CD4-positive, alpha-beta T cell treated with Interleukin-17A for 4 hours (primary cell): ENCODE results near the gene DOCK7.

Source experiments
- DNase-seq: peaks from one replicate; pipeline ENCODE4 v3.0.0-alpha.2; 2020; ENCODE audit warnings: mixed read lengths

DOCK7 gene

DNA sequence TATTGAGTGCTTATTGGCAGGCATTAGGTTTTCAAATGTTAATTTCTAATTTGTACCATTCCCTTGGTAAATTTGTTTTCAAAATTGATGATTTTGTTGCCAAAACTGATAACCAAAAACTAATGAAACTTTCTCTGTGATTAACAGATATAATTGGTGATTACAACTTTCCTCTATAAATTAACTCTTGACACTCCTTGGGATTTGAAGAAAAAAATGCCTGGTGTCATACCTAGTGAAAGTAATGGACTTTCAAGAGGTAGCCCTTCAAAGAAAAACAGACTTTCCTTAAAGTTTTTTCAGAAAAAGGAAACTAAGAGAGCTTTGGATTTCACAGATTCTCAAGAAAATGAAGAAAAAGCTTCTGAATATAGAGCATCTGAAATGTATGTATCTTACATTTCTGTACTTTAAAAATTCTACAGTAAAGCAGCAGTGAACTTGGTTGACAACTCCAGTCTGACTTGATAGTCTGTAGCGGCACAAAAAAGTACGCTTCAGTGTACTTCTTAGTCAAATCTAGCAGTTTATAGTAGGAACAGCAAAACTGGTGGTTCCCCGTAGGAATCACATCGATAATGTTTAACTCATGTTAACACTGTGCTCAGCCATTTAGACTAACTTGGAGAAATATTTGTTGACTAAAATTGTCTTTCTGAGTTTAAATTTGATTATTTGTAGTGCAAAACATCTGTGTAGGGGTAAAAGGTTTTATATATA, 248.4 kb downstream of the DOCK7 start:
- no peak for DNase-seq

DNA sequence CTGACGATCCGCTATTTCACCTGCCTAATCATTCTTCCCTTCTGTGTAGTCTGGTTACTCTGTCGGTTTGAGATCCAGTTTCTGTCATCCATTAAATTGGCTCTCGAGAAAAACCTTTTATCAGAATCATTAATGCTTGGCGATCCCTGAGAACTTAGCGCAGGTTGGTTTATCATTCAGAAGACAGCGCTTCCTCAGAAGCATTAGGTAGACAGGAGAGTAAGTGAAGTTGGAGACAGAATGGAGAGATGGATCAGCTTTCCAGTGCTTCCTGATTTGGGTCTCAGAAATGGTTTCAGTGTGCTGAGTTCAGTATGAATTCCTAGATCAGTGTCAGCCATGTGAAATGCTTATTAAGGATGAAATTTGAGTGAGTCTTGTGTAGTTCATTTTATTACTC, 250.0 kb downstream of the DOCK7 start:
- DNase-seq = no peak

DNA sequence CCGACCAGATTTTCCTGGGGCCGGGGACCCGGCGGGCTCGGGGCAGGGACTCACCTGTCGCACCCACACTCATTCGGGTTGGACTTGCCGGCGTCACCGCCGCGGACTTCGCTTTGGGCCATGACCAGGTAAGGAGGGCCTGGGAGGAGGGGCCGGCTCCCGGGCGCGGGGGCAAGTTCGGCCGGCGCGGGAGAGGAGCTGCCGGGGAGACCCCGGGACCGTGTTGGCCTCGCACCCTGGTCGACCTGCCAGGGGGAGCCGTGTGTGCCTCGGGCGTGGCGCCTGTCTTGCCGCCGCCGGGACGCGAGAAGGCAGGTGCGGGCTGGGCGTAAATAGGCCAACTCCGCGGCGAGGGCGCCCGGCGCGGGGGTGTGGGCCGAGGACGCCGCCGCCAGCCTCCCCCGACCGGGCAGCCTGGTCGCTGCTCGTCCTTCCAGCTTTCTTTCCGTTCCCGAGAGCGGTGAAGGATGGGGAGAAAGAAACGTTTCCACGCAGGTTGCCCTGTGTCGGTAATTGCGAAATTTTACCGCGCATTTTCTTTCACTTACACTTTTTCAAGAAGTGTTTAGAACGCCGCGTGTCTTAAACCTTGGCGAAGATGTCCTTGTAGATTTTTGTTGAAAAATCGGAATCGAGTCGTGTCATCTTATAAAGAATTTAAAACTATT, 250.8 kb downstream of the DOCK7 start:
- DNase-seq = peak; percentile 49

DNA sequence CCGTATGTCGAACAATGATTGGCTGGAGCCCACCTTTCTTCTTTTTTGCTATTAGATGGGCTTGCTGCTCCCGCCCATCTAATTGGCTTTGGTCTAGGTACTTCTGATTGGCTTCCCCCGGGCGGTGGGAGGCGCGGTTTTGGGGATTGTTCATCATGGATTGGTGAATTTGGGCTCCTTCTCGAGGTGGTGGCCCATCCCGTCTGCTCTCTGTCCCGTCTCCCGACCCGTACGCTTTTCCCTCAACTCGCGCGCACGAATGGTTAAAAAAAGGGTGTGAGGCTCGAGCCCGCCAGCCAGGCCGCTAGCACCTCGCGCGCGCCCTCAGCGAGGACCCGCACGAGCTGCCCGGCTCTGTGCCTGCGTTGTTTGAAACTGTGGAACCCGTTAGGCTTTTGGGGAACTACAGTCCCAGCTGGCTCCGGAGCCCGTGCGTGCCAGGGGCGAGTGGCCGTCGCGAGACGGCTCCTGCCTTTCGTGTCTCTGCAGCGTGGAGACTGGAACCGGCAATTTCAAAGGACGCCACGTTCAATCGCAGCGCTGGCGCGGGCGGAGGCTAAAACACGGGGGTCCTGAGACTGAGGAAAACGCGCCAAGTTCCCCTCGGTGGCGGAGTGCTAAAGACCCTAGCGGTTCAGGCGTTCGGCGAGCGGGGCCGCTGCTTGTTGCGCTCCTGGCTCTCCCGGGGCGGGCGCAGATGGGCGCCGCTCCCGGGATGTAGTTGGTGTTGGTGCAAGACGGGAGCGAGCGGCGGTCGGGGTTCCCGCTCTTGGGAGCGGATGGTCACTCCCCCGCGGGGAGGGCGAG, 251.5 kb downstream of the DOCK7 start, which contains the start of gene USP1:
USP1 (plus strand) TSS at position 584 of the 807 bp plus-strand sequence. CDS start 2,819 bp downstream, outside the sequence.
- DNase-seq = peak; percentile 97

DNA sequence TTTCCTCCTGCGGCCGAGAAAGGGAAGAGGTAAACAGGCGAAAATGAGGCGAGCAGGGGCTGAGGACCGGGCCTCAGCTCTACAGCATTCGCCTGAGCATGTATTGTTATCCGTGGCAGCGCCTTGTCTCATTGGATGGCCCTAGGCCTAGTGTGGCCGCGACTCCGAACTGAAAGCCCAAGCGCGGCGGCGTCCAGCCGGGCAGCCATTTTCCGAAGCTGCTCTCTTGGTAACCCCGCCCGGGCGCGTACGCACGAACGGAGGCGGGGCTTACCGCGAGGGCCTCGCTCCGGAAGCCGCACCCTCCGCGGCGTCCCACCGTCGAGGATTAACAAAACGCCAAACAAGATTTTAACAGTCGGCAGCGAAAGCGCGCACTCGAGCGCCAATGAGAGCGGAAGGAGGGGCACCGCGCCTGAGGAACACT, 252.1 kb downstream of the DOCK7 start:
- DNase-seq = peak; percentile 96

DNA sequence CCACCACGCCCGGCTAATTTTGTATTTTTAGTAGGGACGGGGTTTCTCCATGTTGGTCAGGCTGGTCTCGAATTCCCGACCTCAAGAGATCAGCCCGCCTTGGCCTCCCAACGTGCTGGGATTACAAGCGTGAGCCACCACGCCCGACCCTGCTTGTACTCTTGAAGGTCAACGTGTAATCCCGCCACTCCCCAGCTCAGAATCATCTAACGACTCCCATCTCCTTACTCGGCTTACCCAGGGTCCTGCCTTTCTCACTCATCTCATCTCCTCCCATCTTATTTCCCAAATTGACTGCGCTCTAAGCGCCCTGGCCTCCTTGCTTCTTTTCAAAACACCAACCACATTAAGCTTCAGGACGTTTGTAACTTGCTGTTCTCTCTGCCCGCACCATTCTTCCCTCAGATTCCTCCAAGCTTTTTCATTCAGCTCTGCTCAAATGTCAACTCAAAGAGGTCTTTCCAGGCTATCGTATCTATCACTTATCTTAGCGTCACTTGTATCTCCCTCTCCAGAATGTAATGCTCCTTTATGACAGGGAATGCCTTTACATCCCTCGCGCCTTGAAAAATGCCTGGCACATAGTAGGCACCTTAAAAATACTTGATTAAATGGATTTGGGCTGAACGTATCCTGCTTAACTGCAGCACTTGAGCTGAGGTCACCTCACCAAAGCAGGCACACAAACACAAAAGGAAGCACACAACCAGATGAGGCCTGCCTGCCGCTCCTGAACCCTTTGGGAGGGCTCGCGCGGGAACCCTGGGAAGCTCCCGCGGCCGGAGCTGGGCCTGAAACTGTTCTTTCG, 252.8 kb downstream of the DOCK7 start:
- peak; percentile 10 for DNase-seq

DNA sequence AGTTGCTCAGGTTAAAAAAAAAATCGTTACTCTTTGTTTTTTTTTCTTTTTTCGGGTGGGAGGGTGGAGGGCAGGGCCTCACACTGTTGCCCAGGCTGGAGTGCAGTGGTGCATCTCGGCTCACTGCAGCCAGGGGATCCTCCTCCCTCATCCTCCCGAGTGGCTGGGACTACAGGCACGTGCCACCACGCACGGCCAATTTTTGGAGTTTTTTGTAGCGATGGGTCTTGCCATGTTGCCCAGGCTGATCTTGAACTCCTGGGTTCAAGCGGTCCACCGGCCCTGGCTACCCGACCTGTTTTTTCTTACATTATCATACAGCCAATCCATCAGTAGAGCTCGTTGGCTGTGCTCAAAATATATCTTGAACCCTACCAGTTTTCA, 253.6 kb downstream of the DOCK7 start:
- no peak for DNase-seq

DNA sequence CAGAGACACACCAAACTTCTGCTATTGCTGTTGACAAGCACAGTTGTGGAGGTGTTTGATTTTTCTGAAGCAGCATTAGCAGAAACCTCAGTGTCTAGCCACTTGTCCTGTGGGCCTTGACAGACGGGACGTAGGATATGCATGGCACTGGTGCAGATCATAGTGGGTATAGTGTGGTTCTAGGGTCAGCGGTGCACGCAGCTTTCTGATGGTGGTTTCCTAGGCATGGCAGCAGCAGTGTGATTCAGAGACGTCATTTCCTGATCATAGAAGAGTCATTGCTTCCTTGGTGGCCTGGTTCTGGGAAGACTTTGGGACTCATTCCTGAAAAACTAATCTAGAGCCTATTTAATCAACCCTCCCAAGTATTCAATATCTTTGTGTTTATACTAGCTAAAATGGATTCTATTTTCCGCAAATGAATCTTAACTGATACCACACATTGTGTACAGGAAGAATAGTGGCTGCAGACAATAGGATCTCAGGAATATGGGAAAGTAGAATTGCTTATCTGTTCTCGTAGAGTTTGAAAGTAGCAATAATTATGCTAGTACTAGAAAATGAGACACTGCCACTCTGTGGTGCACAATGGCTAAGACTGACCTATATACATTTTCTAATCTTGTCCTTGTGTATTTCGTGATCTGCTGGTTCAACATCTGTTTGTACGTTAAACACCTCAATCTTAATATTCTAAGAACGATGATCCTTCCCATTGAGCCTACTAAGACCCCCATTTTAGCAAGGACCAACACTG, 254.1 kb downstream of the DOCK7 start:
- DNase-seq = no peak

DNA sequence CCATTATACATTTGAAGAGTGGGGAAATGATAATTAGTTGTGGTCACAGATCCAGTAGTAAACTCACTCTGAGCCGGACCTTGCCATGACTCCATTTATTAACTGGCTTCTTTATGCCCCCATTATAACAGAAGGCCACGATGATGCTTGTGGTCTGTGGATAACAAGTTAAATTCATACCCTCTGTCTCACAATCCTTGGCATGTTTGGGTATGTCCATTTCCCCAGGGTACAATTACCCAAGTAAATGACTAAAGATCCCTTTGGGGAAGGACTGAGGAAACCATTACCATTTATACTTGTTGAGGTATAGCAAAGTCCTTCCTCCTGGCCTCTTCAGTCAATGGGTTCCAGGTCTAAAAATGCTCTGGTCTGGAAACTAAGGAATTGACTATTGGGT, 258.6 kb downstream of the DOCK7 start:
- DNase-seq = no peak

DNA sequence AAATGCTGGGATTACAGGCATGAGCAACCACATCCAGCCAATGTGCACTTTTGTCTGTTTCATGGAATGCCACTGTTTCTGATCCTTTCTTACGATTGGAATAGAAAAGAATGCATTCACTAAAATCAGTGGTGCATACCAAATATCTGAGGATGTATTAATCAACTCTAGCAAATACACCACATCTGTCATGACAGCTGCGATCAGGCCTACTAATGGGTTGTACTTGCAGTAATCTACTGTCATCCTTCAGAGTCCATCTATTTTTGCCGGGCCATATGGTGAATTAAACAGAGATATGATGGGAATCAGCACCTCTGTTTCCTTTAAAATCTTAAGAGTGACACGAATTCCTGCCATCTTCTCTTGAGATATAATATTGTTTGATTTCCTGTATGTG, 259.8 kb downstream of the DOCK7 start:
- no peak for DNase-seq

DNA sequence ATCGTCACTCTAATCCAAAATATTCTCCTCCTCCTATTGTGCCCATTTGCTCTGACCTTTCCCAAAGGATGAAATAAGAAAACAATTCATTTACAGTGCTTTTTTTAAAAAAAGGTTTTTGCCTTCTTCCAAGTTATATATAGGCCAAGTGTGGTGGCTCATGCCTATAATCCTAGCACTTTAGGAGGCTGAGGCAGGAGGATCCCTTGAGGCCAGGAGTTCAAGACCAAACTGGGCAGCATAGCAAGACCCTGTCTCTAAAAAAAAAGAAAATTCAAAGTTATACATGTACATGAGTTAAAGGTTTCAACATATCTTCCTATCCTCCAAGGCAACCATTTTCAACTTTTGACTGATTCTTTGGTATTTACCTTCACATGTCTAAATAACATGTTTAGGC, 261.4 kb downstream of the DOCK7 start:
- no peak for DNase-seq

DNA sequence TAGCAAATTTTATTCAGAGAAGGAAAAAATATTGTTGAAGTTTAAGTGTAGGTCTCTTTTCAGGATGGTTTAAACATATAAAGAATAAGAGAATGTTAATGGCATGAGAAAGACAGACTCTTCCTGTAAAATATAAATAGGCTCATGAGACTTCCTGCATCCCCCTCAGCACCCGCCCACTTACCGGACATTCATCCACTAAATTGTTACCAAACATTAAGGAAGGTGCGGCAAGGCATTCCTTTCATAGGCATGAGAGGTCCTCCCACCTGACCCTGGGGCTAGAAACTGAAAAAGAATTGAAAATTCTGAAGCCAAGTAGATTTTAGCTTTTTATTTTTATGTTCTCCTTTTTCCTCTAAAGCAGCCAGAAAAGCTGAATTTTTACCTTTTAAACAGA, 261.9 kb downstream of the DOCK7 start:
- DNase-seq = no peak

DNA sequence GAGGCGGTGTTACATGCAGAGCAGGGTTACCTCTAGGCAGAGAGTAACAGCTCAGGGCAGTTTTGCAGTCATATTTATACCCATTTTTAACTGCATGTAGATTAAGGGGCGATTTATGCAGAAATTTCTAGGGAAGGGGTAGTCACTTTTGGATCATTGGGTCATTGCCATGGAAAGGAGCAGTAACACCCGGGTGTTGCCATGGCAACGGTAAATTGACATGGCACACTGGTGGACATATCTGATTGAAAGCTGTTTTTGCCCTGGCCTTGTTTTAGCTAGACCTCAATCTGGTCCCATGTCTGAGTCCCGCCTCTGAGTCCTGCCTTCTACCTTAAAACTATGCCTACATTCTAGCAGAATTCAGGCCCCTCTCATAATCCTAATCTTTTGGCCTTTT, 263.1 kb downstream of the DOCK7 start:
- no peak for DNase-seq

DNA sequence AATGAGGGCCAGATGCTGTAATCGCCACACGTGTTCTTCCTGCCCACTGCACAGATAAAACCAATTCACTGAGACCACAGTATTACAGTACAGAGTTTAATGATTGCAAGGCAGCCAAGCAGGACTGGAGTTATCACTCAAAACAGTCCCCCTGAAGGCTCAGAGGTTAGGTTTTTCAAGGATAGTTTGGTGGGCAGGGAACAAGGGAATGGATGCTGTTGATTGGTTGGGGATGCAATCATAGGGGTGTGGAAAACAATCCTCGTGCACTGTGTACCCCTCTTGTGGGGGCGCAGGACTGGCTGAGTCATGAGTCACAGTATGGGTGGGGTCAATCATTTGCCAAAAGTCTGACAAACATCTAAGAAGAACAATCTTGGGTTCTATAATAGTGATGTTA, 263.8 kb downstream of the DOCK7 start:
- DNase-seq = no peak

DNA sequence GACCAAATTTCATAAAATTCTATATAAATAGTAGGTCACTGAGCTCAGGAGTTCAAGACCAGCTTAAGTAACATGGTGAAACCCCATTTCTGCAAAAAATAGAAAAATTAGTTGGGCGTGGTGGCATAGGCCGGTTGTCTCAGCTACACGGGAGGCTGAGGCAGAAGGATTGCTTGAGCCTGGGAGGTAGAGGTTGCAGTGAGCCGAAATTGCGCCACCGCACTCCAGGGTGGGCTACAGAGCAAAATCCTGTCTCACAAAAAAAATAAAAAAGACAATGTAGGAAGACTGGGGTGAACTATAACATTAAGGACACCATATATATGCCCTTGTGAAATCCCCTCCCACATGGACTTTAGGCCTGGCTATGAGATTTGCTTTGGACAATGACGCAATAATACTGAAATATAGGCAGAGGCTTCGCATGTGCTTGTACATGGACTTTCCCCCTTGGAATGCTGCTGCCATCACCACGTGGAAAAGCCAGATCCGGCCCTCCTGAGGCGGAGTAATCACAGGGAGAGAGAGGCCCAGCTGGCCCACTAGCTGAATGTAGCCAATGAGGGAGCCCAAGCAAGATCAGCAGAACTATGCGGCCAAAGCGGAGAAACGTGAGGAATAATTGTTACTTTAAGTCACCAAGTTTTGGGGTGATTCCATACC, 264.5 kb downstream of the DOCK7 start:
- no peak for DNase-seq

DNA sequence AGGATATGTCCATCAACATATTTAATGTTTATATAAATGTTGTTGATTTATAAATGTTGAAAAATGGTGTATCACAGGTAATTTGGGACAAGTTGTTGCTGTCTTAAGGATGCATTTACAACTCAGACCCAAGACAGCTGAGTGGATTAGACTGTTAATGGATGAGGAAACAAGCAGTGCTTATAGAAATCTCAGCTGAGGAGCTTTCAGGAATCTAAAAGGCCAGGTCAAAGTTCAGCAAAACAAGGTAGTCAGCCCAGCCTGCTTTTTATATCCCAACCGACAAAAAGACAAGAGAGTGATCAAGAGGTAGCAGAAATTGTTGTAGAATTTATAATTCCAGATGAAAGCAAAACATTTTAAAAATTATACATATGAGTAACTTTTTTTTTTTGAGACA, 268.0 kb downstream of the DOCK7 start:
- no peak for DNase-seq

DNA sequence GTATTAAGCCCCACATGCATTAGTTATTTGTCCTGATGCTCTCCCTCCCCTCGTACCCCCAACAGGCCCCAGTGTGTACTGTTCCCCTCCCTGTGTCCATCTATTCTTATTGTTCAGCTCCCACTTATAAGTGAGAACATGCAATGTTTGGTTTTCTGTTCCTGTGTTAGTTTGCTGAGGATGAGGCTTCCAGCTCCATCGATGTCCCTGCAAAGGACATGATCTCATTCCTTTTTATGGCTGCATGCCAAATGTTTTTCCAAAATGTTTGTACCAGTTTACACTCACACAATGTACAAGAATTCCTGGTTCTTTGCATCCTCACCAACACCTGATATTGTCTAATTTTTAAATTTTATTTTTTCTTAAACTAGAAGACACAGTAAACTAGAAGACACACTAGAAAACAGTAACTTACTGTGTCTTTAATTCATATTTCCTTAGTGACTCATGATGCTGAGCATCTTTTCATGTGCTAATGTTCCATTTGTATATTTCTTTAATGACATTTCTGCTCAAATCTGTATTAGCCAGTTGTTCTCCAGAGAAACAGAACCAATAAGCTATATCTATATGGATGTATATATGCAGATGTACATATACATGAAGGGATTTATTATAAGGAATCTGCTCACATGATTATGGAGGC, 270.7 kb downstream of the DOCK7 start:
- no peak for DNase-seq

DNA sequence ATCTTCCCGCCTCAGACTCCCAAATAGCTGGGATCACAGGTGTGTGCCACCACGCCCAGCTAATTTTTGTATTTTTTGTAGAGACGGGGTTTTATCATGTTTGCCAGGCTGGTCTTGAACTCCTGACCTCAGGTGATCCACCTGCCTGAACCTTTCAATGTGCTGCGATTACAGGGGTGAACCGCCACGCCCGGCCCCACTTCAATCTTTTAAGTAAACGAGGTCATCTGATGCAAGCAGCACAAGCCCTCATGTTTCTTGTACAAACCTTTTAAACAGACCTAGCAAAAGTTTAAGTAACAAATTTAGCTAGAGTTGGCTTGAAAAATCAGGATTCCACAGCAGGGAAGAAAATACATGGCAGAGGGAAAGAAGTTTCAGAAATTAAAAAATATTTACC, 272.5 kb downstream of the DOCK7 start:
- DNase-seq = no peak

DNA sequence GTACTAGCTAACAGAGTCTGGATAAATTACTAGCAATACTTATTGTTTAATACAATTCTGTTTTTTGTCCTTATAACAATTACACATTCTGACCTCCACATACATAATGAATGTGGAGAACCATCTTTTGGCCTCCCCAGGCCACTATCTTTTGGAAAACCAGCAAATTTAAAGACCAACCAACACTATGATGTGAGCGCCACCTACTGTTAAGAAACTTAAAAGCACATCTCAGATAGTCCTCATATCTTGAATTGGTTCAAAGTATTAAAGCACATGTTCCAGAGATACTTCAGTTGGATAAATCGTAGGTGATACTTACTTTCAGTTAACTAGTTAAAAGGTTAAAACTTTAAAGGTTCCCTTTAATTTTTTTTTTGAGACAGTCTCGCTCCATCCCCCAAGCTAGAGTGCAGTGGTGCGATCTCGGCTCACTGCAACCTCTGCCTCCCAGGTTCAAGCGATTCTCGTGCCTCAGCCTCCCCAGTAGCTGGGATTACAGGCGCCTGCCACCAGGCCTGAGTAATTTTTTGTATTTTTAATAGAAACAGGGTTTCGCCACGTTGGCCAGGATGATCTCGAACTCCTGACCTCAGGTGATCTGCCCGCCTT, 280.7 kb downstream of the DOCK7 start:
- peak; percentile 13 for DNase-seq

DNA sequence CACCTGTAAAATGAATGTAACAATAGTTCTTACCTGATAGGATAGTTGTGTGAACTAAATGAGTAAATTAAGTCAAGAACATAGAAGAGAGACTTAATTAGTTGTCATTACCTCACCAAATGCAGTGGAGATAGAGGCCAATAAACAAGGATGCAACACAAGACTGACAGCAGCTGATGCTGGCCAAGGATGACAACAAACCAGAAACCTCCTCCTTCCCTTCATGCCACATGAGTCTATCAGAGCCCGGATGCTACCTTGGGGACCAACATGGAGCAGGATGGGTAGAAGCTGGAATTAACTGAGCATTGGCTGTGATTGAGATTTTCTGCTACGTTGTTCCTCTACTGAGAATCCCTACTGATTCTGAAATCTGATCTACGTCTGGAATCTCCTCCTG, 281.6 kb downstream of the DOCK7 start:
- DNase-seq = no peak

DNA sequence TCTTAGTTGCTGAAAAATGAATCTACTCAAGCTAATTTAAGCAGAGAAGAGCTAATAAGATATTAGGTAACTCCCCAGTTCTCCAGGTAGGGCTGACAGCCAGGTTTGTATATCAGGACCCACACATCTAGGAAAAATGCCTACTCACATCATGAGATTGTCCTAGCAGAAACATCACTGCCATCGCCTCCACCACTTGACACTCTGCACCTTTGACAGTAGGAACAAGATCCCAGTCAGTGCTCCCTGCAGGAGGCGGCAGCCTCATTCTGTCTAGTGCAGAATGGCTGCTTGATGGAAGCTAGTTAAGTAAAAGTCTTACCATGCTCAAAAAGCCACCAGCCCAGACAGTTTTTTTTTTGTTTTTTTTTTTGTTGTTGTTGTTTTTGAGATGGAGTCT, 282.9 kb downstream of the DOCK7 start:
- no peak for DNase-seq
